Stimulated activated CD4-positive, alpha-beta T cell treated with anti-CD3 and anti-CD28 coated beads, Interleukin-15, amount 100 ng/mL, for 24 hours (primary cell): Measurements from ENCODE around the gene PEPD.

Experiments used
- DNase-seq: peaks from one replicate; pipeline ENCODE4 v3.0.0-alpha.2; 2020

PEPD gene

DNA sequence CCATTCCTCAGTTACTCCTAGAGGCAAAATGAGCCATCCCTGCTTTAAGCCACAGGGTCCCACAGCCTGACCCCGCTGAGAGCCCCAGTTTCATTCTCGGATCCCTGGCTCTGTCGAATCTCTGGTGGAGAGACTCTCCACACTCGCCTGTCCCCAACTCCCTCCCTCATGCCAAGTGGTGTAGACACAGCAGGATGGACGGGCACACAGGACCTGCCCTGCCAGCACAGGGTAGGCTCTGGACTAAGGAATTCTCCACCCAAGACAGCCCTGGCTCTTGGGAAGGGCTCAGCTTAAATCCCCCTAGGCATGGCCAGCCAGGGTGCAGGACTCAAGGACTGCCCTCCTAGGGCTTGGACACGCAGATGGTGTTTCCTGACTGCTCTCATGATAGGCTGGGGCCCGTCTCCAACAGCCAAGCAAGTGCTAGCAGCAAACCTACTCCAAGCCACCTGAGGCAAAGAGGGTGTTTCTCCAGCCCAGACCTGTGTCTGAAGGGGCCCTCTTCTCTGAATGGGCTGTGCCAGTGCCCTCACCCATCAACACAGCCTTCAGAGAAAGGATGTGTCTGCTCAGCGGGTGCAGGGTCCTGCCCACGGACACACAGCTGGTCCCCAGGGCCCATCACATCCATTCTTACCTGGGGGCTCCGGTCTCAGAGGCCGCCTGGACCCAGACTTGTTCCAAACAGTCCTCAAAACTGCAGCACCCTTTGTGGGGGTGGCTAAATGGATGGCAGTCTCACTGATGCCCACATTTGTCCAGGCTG lies 65.3 kb downstream of the PEPD start:
- no peak for DNase-seq

DNA sequence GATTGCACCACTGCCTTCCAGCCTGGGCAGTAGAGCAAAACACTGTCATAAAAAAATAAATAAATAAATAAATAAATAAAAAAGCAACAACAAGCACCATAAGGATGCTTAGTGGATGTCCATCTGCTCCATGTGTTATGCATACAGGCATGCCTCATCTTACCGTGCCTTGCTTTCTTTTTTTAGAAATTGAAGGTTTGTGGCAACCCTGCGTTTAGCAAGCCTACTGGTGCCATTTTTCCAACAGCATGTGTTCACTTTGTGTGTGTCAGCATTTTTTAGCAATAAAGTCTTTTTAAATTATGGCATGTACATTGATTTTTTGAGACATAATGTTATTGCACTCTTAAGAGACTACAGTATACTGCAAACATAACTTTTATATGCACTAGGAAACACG lies 68.3 kb downstream of the PEPD start:
- DNase-seq: no peak

DNA sequence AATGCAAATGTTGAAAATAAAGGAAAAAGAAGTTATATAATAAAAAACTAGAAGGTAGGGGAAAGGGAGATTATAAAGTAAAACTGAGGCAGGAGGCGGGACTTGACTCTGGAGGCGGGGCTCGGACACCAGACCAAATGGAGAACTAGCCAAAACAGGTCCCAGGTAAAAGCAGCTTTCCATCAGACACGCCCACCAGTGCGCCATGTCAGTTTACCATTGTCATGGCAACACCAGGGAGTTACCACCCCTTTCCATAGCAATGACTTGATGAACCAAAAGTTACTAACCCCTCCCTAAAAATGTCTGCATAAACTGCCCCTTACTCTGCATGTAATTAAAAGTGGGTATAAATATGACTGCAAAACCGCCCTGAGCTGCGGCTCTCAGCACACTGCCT lies 70.9 kb downstream of the PEPD start:
- DNase-seq: no peak

DNA sequence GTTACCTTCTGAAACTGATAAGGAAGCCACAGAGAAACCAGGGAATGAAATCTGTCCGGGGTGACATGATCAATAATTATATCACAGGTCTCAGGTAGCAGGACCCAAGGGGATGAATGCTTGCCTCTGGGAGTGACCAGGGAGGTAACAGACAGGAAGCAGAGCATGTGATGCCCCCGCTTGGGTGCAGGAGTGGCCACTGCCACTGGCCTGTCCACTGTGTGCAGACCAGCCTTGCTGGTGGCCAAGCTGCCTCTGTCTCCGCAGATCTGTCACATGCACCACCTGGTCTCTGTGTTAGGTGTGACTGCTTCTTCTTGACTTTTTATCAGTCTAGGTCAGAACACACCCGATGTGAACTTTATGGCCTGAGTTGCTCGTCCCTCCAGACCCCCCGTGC lies 71.8 kb downstream of the PEPD start:
- DNase-seq: no peak

DNA sequence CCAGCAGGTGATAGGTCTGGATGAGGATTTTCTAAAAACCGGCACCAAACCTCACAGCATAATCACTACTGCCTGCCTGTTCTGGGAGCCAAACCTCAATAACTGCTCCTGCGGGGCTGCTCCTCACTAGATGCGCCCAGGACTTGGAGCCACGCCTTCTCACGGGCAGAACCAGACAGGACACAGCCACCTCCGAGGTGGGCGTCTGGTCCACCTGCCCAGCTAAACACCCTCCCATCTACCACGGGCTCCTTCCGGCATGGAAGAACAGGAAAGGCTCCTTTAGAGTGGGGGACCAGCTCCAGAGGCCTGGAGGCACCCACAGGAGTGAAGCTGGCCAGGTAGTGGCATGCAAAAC lies 73.5 kb downstream of the PEPD start:
- DNase-seq: no peak

DNA sequence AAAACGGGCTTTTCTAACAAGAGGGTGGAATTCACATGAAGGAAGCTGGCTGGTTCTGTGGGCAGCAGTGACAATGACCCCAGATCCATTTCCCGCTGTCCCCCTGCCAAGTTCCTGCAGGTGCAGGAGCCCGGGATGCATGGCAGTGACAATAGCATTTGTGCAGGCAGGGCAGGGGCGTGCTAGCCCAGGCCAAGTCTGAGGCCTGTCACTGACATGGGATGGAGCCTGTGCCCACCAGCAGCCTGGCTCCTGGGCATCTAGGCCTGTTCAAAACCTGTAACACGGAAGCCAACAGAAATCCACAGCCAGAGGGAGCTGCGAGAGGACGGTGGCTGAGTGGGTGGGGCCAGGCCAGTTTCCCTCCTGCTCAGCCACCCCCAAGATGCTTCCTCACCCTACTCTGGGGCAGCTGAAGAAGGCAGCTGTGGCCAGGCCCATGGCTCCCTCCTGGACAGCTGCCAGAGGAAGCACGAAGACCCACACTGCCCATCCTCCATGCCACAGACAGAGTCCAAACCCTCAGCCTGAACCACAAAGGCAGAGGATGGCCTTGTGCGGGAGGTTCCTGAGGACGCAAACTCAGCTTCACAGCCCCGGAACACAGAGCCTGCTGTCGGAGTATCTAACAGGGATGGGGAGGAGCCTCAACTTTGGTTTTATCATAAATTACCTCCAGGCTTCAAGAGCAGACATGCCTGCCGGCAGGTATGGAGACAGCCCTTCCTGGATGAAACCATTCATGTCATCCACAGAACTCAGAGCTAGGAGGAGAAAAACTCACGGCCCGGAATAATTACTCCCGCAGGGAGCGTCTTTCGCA lies 74.0 kb downstream of the PEPD start:
- DNase-seq: no peak

DNA sequence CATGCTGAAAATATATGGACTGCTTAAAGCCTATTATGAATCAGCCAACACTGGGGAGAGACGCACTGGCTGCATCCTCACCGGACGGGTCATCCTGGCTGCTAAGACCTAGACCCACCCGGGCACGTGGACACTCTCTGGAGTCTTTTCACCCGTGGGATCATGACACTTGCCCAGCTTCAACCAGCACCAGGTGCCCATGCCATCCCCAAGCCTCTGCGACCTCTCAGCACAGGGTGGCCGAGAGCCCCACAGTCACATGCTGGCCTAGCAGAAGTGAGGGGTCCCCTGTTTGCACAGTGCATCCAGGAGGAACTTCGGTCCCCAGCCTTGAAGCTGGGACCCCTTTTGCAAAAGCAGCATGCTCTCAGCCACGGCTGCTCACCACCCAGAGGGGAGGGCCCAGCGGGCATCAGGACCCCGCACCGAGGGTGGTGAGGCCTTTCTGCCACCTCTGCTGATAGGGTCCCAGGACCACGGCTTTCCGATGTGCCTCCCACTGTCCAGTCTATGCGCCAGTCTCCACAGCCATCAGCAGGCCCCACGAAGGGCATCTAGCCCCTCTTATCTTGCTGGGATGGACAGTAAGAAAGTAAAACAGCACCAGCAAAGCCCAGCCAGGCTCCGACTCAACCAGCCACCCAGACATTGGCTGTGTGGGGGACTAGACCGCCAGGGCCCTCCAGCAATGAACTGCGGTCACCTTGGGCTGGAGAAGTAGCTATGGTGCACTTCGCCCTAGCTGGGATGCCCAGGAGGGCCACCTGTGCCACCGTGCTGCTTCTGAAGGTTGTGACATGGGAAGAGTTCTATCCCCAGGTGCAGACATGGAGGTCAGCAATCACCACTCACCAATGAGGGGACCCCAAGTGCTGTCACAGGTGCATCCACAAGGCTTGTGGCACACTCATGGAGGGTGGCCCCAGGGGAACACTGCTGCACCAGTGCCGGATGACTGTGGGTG lies 75.0 kb downstream of the PEPD start:
- no peak for DNase-seq

DNA sequence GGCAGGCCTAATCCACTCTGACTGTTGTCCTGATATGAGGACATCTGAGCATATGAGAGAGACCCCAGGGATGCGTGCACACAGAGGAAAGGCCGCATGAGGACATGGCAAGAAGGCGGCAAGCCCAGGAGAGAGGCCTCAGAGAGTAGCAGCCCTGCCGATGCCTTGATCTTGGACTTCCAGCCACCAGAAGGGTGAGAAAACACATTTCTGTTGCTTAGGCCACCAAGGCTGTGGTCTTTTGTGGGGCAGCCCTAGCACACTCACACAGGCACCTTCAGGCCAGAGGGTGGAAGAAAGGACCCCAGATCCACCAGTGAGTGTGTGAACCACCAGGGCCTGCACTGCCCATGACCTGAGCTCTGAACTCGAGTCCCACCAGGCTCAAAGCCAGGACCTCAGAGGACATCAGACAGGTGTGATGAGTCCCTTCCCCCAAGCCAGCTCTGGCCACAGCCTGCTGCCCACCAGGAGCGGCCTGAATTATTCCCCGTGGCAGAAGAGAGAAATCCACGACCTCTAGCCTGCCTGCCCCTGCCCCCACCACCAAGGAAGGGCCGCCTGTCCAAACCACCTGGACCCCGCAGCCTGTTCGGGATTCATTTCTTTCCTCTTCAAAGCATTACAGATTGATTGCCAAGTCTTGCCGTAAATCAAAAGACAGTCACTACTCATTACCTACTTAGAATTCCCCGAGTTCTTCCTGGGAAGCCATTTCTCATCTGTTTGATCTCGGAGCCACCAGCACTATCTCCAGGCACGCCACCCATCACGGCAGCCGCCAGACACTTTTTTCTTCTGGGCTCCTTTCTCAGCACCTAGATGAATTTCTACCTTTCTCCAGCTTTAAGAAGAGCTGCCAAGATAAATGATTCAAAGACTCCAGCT lies 75.9 kb downstream of the PEPD start:
- DNase-seq: no peak

DNA sequence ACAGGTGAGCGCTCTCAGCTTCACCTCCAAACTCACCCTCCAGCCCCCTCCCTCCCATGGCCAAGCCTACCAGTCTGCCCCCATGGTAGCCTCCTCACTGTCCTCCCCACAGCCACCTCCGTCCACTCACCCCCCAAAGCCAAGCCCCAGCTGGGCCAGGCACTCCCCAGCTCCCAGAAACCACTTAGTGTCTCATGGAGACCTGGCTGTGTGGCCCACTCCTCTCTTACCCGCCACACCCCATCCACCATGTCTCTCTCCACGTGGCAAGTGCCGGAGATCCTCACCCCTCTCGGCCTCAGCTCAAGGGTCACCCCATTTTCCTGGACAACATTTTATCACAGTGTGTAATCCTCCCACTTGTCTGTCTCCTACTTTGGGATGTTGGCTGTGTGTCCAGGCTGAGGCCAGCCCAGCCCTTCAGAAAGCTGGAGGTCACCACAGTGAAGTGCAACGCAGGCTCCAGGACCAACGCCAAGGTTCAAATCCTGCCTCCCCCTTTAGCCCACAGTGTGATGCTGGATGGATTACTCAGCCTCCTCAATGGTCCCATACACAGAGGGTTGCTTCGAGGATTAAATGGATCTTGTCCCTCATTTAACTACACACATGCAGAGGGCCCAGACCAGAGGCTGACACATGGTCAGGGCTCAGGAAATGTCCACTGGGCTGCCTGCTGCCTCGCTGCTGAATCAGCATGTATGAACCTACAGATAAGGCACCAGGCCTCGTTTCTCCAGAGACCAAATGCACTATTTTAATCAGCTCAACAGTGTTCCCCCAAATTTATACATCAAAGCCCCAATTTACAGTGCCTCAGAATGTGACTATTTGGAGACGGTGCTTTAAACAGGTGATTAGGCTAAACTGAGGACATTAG lies 76.8 kb downstream of the PEPD start:
- DNase-seq: no peak

DNA sequence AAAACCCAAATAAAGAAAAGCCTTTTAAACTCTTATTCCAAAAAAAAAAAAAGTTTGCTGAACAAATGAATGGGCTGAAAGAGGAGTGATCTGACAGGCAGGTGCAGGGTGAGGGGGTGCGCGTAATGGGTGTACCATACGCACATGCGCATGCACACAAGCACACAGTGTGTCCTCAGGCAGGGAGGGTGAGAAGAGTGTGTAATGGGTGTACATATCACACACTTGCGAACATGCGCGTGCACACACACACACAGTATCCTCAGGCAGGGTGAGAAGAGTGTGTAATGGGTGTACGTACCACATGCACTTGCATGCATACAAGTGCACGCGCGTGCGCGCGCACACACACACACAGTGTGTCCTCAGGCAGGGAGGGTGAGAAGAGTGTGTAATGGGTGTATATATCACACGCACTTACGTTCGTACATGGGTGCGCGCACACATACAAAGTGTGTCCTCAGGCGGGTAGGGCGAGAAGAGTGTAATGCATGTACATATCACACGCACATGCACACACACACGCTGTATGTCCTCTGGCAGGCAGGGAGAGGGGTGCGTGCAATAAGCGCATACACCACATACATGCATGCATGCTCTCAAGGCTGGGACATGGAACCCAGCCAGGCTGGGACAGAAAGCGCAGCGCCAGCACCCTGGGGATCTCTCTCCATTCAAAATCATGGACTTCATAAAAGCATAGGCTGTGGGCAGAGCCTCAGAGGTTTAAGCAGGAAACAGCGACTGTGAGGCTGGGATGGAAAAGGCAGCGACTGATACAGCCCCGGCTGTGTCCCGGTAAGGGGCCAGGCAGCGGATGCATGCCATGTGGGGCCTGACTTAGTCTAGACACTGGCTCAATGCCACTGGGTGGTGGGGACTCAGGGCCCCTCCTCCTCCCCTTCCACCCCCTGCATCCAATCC lies 77.7 kb downstream of the PEPD start:
- no peak for DNase-seq

DNA sequence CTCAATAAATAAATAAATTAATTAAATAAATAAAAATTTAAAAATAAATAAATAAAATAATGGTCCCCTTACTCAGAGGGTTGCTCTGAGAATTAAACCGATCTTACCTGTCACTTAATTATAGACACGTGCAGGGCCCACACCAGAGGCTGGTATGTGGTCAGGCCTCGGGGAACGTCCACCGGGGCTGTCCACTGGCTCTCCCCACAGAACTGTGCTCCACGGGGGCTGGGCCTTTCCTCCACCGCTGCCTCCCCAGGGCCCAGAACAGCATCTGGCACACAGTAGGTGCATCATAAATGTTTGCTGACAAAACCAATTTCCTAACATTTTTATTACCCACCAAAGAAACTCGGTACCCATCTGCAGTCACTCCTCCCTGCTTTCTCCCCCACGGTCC lies 78.9 kb downstream of the PEPD start:
- DNase-seq: no peak

DNA sequence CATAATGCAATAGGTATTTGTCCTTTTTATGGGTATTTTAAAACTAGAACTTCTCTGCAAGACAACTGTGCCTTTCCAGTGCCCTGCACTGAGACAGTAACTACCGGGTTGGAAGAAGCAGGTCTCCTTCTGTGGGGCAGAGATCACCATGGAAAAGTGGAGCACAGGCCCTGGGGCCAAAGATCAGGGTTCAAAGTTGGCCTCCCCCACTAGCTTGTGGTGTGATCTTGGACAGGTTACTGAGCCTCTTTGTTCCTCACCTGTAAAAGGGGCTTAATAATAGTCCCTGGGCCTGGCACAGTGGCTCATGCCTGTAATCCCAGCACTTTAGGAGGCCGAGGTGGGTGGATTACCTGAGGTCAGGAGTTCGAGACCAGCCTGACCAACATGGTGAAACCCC lies 79.8 kb downstream of the PEPD start:
- DNase-seq: no peak

DNA sequence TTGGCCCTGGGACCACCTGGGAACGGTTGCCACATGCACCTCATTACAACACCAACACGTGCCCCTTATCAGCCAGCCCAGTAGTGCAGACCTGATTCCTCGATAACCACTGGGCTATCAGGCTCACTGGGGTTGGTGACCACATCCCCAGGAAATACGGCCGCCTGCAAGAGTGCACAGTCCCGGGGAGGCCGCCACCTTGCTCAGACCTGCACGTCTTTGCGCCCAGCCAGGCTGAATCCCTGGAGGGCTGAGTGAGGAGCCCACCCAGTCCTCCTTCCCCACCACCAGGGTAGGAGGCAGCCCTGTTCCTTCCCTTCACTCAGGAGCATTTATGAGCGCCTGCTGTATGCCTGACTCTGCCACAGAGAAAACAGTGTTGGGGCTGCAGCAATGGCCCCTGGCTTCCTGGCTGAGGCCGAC lies 80.3 kb downstream of the PEPD start:
- no peak for DNase-seq

DNA sequence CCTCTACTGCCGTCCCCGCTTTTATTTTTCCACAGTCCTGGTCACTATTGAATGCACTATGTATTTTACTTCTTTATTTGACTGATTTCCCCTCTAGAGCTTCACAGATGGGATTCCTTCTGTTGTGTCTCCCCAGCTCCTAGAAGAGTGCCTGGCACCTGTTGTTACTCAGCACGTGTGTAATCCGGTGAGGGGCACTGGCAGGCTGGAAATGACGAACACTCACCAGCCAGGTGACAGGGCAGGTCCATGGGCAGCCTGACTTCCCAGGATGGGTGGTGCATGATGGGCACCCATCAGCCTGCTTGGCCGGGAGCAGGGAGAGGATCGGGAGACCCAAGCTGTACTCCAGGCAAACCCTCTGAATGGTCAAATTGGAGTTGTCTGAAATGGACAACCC lies 80.9 kb downstream of the PEPD start:
- DNase-seq: no peak

DNA sequence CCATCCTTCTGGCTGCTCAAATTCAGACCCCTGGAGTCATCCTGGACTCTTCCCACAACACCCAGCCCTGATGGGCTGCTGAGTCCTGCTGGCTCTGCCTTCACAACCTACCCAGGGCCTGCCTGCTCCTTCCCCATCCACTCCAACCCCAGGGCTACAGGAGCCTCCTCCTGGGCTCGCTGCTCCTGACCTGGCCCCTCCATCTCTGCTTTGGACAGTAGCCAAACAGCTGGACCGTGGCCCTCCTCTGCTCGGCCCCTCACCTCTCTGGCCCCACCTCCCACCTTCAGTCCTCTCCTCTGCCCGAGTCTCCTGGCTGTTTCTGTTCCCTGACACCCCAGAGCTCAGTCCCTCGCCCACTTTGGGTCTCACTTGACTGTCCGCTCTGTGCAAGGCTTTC lies 81.3 kb downstream of the PEPD start:
- DNase-seq: no peak

DNA sequence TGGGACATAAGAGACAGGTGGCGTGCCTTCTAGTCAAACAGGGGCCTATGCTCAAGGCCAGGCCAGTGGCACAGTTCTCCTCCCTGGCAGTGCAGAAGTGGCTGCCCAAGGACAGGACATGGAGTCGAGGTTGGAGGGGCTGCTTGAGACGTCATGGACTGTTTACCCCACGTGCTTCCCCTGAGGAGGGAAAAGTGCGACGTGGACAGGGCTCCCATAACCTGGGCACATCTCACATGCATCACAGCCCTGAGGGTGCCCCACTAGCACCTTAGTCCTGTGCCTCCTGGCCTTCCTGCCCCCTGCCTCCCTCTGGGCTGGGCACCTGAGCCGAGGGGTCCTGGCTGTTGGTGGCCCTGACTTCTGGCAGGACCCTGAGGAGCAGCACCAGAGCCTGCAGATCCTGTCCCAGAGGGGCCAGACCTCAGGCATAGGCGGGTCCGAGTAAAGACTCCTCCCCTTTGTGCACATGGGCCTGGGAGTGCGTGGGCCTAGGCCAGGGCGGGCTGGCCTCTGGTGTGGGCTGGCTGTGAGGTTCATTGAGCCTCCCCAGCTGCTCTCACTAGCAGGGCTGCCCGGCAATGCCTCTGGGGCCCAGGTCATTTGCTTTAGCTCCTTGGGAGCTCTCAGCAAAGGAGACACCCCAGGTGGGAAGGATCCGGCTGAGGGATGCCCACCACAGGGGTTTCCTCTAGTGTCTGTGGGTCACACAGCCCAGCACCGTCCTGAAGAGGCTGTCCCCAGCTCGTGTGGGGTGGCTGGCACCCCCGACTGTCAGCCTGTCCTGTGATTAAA lies 82.4 kb downstream of the PEPD start:
- no peak for DNase-seq

DNA sequence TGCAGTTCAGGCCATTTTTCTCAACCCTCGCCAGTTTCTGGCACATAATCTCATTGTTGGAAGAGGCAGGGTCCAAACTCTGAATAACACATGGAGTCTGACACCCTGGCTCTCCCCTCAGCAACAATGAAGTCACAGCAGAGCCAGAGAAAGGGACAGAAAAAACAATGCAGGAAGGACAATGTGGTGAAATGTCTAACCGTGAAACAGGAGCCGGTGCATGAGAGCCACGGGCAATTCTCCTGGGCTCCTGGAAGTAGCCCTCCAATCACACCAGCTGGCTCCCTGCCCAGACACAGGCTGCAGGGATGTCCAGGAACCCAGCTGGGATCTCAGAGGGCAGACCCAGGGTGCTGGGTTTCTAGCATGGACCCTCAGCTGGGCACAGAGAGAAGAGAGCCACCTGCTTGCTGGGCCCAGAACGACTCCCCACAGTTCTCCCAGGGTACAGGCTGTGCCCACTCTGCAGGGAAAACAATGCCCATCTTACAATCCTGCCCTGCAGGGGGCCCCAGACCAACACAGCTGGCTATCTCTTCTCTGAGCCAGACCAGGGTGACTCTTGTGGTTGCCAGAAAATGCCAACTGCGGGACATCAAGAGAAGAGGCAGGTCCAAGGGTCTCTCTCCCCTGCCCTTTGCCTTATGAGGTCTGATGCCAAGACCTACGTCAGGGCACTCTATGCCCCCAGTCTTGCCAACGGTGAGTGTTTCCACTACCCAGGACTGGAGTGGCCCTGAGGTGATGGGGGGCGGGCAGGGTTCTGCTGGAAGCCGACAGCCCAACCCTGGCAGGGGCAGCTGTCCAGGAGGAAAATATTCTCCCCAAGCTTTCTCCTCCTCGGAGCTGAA lies 83.5 kb downstream of the PEPD start:
- DNase-seq: no peak

DNA sequence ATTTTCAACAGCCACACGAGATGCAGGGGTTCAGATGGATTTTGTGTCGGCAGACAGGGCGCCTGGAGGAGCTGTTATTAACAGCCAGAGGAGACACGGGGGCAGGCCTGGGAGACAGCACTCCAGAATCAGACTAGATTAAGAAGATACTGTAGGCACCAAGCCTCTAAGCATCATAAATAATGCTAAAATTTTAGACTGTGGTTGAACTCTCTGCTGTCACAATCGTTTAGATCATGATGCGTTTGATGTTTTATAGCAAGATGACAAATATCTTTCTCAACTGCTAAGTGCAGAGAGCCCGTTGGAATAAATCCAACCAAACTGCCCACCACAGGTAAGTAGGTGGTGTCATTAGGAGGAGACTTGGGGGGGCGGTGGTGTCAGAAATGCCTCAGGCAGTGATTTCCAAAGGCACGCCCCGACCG lies 84.2 kb downstream of the PEPD start:
- no peak for DNase-seq
